GM19372 (cell line): ENCODE results near the gene PLXNB3.
"Not testable (repeated sequence)": the region's sequence is repeated elsewhere in the genome, so short reads cannot be mapped to it uniquely, and the experiment has no call there.

Experiments used
- ATAC-seq: cut with Tn5 transposase; IDR thresholded peaks from one replicate; pipeline ENCODE4 v1.9.1; 2021; ENCODE audit warnings: mild to moderate bottlenecking, low read depth, moderate library complexity; ENCODE audit not compliant: unreplicated experiment

PLXNB3 gene

DNA sequence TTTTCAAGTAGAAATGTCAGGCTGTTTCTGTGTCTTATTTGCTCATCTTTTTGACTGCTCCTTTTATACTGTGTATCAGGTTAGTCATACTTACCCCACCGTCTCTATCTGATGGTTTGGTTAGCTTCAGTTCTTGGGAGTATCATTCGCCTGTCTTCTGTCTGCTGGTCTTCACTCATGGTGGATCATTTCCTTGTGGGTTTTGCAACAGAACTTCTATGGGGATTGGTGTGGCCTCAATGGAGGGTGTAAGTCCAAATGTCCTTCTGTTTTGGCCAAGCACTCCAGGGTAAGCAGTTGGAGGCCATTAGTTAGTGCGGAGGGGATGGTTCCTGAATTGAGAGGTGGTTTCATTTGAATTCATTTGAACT lies 32.2 kb upstream of the PLXNB3 start:
- ATAC-seq: no peak

DNA sequence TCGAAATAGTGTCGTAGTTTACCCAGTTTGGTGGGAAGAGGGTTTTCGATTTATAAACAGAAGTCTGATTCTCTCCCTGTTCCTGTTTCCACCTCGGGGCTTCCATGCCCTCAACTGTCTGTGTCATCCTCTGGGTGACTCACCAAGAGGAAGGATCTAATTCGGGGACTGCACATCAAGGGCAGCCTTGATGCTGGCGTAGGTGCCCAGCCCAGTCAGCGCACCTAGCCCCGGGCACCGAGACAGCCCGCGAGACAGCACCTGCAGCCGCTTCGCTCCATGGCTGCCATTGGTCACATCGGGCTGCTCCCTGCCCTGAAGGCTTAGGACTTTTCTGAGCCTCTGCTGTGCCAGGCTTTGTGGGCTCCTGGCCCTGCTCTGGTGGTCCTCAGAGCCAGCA lies 31.6 kb upstream of the PLXNB3 start:
- ATAC-seq: no peak

DNA sequence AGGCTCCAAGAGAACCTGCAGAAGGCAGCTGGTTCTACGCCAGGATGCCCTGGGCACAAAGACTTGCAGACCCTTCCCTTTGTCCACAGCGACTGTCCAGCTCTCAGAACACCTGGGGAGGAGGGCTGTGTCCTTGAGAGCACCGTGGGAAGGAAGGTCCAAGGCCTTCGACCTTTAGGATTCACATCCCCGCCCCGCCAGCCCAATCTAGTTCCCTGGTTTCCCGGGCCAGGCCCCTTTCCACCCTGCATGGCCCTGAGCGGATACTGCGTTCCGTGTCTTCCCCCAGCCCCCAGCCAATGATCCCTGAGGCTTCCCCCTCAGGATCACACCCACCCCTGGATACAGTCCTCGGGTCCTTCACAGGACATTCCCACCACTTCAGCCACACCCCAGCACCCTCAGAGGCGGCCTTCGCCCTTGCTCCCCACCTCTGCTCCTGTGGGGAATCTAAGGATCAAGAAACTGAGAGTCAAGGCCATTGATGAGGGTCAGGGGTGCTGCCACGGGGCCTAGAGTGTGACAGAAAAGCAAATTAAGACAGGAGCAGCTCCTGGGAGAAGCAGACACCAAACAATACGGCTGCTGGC lies 30.3 kb upstream of the PLXNB3 start:
- no peak for ATAC-seq

DNA sequence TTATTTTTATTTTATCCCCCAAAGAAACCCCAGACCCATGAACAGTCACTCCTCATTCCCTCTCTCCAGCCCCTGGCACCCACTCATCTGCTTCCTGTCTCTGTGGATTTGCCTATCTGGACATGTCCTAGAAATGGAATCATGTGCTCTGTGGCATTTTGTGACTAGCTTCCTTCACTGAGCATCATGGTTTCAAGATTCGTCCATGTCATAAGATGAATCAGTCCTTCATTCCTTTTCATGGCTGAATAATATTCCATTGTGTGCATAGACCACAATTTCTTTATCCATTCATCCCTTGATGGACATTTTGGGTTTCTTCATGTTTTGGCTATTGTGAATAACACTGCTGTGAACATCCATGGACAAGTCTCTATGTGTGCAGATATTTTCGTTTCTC lies 29.2 kb upstream of the PLXNB3 start:
- no peak for ATAC-seq

GRCh38 chrX:153735274-153735673 lies 28.8 kb upstream of the PLXNB3 start:
- no peak for ATAC-seq

GRCh38 chrX:153736071-153736820 lies 27.8 kb upstream of the PLXNB3 start:
- no peak for ATAC-seq

DNA sequence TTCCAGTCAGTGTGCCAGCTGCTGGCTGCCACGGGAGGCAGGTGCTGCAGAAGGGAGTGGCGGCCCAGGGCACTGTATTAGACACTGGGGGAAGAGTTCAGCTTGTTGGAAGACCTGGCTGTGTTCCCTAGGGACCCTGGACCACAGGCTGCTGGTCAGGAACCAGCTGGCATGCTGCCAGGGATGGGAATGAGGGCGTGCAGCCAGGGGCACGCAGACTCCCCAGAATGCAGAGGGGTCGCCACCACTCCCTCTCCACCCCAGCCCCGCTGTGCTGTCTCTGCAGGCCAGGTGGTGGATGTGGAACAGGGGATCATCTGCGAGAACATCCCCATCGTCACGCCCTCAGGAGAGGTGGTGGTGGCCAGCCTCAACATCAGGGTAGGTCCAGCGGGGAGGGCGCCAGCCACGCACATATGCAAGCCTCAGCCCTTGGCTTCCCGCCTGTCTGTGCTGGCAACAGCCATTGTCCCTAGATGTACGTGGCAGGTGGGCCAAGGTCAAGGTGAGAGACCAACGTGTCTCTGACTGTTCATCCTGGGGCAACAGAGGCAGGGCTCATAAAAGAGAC lies 27.1 kb upstream of the PLXNB3 start:
- ATAC-seq: no peak

DNA sequence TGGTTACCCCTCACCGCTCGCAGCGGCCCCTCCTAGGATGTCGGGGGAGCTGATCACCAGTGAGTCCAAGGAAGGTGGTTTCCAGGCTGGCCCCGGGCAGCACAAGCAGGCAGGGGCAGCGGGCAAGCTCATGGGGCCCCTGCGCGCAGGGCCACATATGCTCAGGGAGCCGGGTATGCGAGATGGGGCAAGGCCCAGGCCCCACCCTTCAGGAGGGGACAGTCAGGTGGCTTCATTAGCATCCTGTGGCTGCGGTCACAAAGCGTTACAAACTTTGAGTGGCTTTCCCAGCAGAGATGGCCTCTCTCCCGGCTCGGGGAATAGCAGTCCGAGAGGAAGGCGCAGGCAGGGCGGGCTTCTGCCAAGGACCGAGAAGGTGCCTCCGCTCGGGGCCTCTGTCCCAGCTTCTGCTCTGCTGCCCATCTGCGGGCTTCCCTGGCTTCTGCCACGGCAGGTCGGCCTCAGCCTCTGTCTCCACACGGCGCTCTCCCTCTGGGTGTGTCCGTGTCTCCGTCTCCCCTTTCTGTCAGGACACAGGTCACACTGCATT lies 25.9 kb upstream of the PLXNB3 start:
- no peak for ATAC-seq

GRCh38 chrX:153739754-153740486 lies 24.1 kb upstream of the PLXNB3 start:
- ATAC-seq: no peak

- no peak for ATAC-seq
These were observed 23.3 kb upstream of the PLXNB3 start for GRCh38 chrX:153740631-153741222.

- no peak for ATAC-seq
These were observed 22.6 kb upstream of the PLXNB3 start for GRCh38 chrX:153741446-153741845.

DNA sequence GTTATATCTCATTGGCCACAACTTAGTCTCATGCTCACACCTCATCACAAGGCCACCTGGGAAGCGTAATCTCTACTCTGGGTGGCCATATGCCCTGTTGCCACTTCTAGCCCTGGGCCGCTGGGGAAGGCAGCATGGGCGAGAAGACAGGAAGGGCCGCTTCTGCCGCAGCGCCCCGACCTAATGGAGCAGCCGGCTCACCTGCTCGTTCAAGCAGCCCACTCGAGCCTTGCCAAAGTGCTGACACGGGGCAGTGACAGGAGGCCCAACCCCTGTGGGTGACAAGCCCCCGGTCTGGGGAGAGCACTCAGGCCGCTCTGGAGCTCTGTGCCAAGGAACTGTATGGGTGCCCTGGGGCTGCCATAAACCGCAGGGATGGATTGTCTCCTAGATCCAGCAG lies 21.9 kb upstream of the PLXNB3 start:
- not testable (repeated sequence) for ATAC-seq

- not testable (repeated sequence) for ATAC-seq
These were observed 21.1 kb upstream of the PLXNB3 start for GRCh38 chrX:153742796-153743467.

GRCh38 chrX:153743468-153744209 lies 20.4 kb upstream of the PLXNB3 start:
- ATAC-seq: not testable (repeated sequence)

DNA sequence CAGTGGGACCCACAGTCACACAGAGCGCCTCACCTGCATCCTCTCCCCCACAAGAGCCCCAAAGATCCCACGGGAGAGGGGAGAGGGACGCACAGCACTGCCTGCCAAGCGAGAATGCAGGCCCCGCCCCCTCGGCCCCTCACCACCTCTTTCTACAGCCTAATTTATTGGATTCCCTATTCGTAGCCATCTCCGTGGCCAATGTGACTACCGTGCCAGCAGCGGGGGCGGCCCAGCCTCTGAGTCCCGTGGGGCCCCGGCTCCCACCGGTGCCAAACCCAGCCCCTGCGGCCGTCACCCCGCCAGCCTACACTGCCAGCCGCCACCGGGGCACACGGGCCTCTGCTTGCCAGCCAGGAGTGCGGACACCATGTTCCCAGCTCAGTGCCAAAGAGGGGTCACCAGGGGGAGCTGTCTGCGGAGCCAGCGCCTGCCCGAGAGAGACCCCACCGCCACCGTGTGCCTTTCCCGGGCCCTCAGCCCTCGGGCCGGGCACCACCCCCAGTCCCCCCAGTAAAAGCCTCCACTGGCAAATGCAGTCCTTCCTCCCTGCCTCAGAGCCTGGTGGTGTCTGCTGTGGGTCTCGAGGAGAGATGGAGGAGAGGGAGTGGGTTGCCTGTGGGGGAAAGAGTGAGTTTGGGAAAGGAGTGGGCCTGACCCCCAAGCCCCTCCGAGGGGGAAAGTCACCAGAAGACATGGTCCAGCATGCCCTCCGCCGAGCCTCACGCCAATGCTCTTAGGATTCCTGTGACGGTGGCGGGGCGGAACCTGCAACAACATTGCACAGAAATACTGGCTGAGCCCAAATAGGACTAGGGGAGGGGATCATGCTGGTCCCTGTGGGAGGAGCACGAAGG lies 19.6 kb upstream of the PLXNB3 start:
- no peak for ATAC-seq

DNA sequence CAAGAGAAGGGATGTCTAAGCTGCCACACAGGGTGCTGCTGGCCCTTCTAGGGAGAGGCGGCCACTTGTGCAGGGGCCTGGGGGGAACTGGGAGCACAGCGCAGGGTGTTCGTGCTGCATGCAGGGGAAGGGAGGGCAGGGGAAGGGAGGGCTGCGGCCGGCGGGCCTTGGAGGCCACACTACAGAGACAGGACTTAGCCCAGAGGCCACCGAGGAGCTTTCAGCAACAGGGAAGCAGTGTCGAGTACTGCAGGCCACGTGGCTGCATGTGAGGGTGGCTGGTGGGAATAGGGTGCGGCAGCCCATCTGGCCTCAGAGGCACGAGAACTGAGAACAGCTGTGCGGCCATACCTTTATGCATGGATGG lies 19.0 kb upstream of the PLXNB3 start:
- not testable (repeated sequence) for ATAC-seq

GRCh38 chrX:153746359-153746758 lies 17.7 kb upstream of the PLXNB3 start:
- ATAC-seq: no peak

GRCh38 chrX:153746991-153747390 lies 17.1 kb upstream of the PLXNB3 start:
- not testable (repeated sequence) for ATAC-seq

GRCh38 chrX:153749017-153749416 lies 15.0 kb upstream of the PLXNB3 start:
- not testable (repeated sequence) for ATAC-seq
